ENCODE data around the gene COX19. TPM values are rescaled to one million over a fixed set of nuclear protein-coding genes. Genes with fewer than 3 reads are reported as not detected.

The COX19 gene
- total and polyA plus RNA-seq, 2 of the 13 experiments (the other 11 are each of a cell fraction or from before 2014, with no cell fraction given) = 11.5 to 21.7 TPM

GRCh38 chr7:981793-982510 lies 6.6 kb upstream of the COX19 start (continued):
- TF ChIP-seq PPARG (CRISPR knock-in tag; conservative IDR thresholded peaks at IDR 0.05) = no peak
- 0 out of 2 replicates have a peak, but pooled peaks have one; percentile 38 for TF ChIP-seq PCBP1 (IDR thresholded peaks at IDR 0.05; ENCODE audit: borderline replicate concordance, low read depth, low read length)
- TF ChIP-seq ZNF710 (CRISPR knock-in tag; IDR thresholded peaks at IDR 0.05; ENCODE audit: borderline replicate concordance) = peak; percentile 17; the same call in 1 of the 2 replicates
- no peak for TF ChIP-seq ZNF17 (CRISPR knock-in tag; IDR thresholded peaks at IDR 0.05)
- TF ChIP-seq PATZ1 (CRISPR knock-in tag; IDR thresholded peaks at IDR 0.05) = 0 out of 2 replicates have a peak, but pooled peaks have one; percentile 18
- no peak; the same call in 1 of the 2 replicates for TF ChIP-seq BORCS8-MEF2B (CRISPR knock-in tag; IDR thresholded peaks at IDR 0.05)
- TF ChIP-seq MXD1 (CRISPR knock-in tag; IDR thresholded peaks at IDR 0.05) = peak; percentile 47; the same call in 1 of the 2 replicates
- no peak for TF ChIP-seq REST (IDR thresholded peaks at IDR 0.05; ENCODE audit: borderline replicate concordance in 1 of 2, low read depth in 1 of 2, low read length in 2 of 2)
- TF ChIP-seq ZNF513 (CRISPR knock-in tag; conservative IDR thresholded peaks at IDR 0.05) = no peak
- TF ChIP-seq ZNF337 (CRISPR knock-in tag; IDR thresholded peaks at IDR 0.05; ENCODE audit: borderline replicate concordance, low read depth) = no peak
- no peak for TF ChIP-seq TBX3 (IDR thresholded peaks at IDR 0.05; ENCODE audit: borderline replicate concordance)
- TF ChIP-seq ATF7-NPFF (CRISPR knock-in tag; IDR thresholded peaks at IDR 0.05; ENCODE audit: low read depth) = 0 out of 2 replicates have a peak, but pooled peaks have one; percentile 23
- peak; percentile 67; the same call in 1 of the 2 replicates for TF ChIP-seq ZSCAN21 (CRISPR knock-in tag; IDR thresholded peaks at IDR 0.05; ENCODE audit: borderline replicate concordance)
- TF ChIP-seq ZHX1 (CRISPR knock-in tag; IDR thresholded peaks at IDR 0.05; ENCODE audit: low read depth) = 0 out of 2 replicates have a peak, but pooled peaks have one; percentile 25
